Gastrocnemius medialis (tissue), 4 donors: ENCODE data around the gene ESYT2. TPM values are rescaled to one million over a fixed set of nuclear protein-coding genes. Genes with fewer than 3 reads are reported as not detected.

ENCODE experiments used
- ATAC-seq, 2 donors: fragments of 150-250 bp; one replicate each; pipeline ENCODE4 v1.9.1; 2016
- DNase-seq, 2 donors: peaks; one replicate each; pipeline ENCODE4 v3.0.0-alpha.2; 2019
- H3K27ac ChIP-seq, 4 donors: fragments of 200-600 bp; sonication (generic); 1 replicate in 1 of 4; 2 replicates in 3 of 4; pipeline ENCODE4 v1.5.1; 2016 to 2018; ENCODE audit warnings: mild to moderate bottlenecking in 2 of 4, moderate library complexity in 1 of 4
- H3K27me3 ChIP-seq, 3 donors: fragments of 200-600 bp; sonication (generic) in 2 of 3; 1 replicate in 1 of 3; 2 replicates in 2 of 3; pipeline versions ENCODE4 v1.5.1 to v1.6.0; 2016 to 2019; ENCODE audit warnings: mild to moderate bottlenecking in 1 of 3, moderate library complexity in 1 of 3
- H3K36me3 ChIP-seq, 2 donors: fragments of 200-600 bp; sonication (generic) in 1 of 2; one replicate each; pipeline ENCODE4 v1.5.1; 2017 to 2018
- H3K4me1 ChIP-seq, 2 donors: fragments of 200-600 bp; sonication (generic) in 1 of 2; one replicate each; pipeline ENCODE4 v1.5.1; 2016 to 2017; ENCODE audit warnings: mild to moderate bottlenecking in 2 of 2
- H3K4me3 ChIP-seq, 4 donors: fragments of 200-600 bp; sonication (generic) in 3 of 4; 1 replicate in 1 of 4; 2 replicates in 3 of 4; pipeline ENCODE4 v1.5.1; 2016 to 2019; ENCODE audit warnings: mild to moderate bottlenecking in 2 of 4
- H3K9me3 ChIP-seq, 3 donors: fragments of 200-600 bp; sonication (generic) in 2 of 3; 1 replicate in 1 of 3; 2 replicates in 2 of 3; pipeline ENCODE4 v1.5.1; 2016 to 2019
- CTCF ChIP-seq, 5 experiments: fragments of 450-650 bp in 3 of 5; fragments of 200-600 bp in 2 of 5; sonication (generic) in 2 of 5; IDR thresholded peaks in 4 of 5; conservative IDR thresholded peaks in 1 of 5; 1 replicate in 4 of 5; 2 replicates in 1 of 5; pipeline ENCODE4 v1.5.1; 2016 to 2019; ENCODE audit warnings: antibody characterized with exemption in 5 of 5, mild to moderate bottlenecking in 3 of 5, moderate library complexity in 3 of 5
- POLR2A ChIP-seq, 2 donors: fragments of 450-650 bp; IDR thresholded peaks; one replicate each; pipeline ENCODE4 v1.6.1; 2017; ENCODE audit warnings: antibody characterized with exemption in 2 of 2, mild to moderate bottlenecking in 2 of 2, moderate library complexity in 2 of 2
- in situ Hi-C, 4 donors: fragments of 200-750 bp; cut with MboI; loops; one replicate each; pipeline versions ENCODE4 v1.15.0 to v1.8.0; 2017; ENCODE audit warnings: low sequenced_read_pairs in 4 of 4
- intact Hi-C: fragments of 100-400 bp; cut with DNase I; formaldehyde crosslinking; loops from one replicate; pipeline ENCODE4 v1.15.1; 2023; ENCODE audit warnings: low total_unique reads
- total RNA-seq, 4 donors: library from RNA; depleted of rRNA; stranded (reverse); fragments of >200 nt; gene quantifications; one replicate each; pipeline versions ENCODE4 v1.1.0 to v1.2.3, GENCODE V29; 2016

The ESYT2 gene
- total RNA-seq, 4 donors from 2014 or later, result 67.5 to 106 (median 74.7) TPM

GRCh38 chr7:158861936-158862704 lies 32.8 kb upstream of the ESYT2 start:
- Histone ChIP-seq H3K27ac (peak overlapping the region; percentile 90 to 94 (median 92)), H3K4me1 (peaks cover 26 to 50% of the 10 kb centered on the region in 2 donors), H3K27me3 (no peaks in the 10 kb centered on the region), H3K4me3 (no peak overlapping the region), H3K9me3 (no peaks in the 10 kb centered on the region), H3K36me3 (no peaks in the 10 kb centered on the region)
- ATAC-seq (no peak), DNase-seq (no peak)
- TF ChIP-seq CTCF (IDR thresholded peaks at IDR 0.05 in 4 of 5, conservative IDR thresholded peaks at IDR 0.05 in 1 of 5) (no peak), POLR2A (IDR thresholded peaks at IDR 0.05) (no peak)
- intact Hi-C loops (loop anchor here (10.0 kb wide), 1 partner anchor 77 kb away; no protein-coding TSS in a partner anchor), in situ Hi-C loops (no loop called here)

GRCh38 chr7:158861004-158861787 lies 31.9 kb upstream of the ESYT2 start:
- DNase-seq (no peak), ATAC-seq (no peak)
- no peaks in the 10 kb centered on the region for H3K36me3 ChIP-seq
- intact Hi-C loops (loop anchor here (10.0 kb wide), 1 partner anchor 76 kb away; no protein-coding TSS in a partner anchor), in situ Hi-C loops (no loop called here)
- peaks cover 27 to 51% of the 10 kb centered on the region in 2 donors for H3K4me1 ChIP-seq
- H3K27ac ChIP-seq, result peak overlapping the region; percentile 90 to 94 (median 92)
- TF ChIP-seq CTCF (IDR thresholded peaks at IDR 0.05 in 4 of 5, conservative IDR thresholded peaks at IDR 0.05 in 1 of 5) (no peak), POLR2A (IDR thresholded peaks at IDR 0.05) (no peak)
- no peaks in the 10 kb centered on the region for H3K27me3 ChIP-seq
- H3K9me3 ChIP-seq, result no peaks in the 10 kb centered on the region
- H3K4me3 ChIP-seq, result no peak overlapping the region

GRCh38 chr7:158860394-158860793 lies 31.1 kb upstream of the ESYT2 start:
- no peaks in the 10 kb centered on the region for H3K27me3 ChIP-seq
- DNase-seq (no peak), ATAC-seq (no peak)
- intact Hi-C loops (loop anchor here (10.0 kb wide), 1 partner anchor 76 kb away; no protein-coding TSS in a partner anchor), in situ Hi-C loops (no loop called here)
- H3K4me3 ChIP-seq, result no peak overlapping the region
- H3K4me1 ChIP-seq, result peaks cover 27 to 56% of the 10 kb centered on the region in 2 donors
- peak overlapping the region; percentile 90 to 94 (median 92) for H3K27ac ChIP-seq
- TF ChIP-seq POLR2A (IDR thresholded peaks at IDR 0.05) (no peak), CTCF (IDR thresholded peaks at IDR 0.05 in 4 of 5, conservative IDR thresholded peaks at IDR 0.05 in 1 of 5) (no peak)
- no peaks in the 10 kb centered on the region for H3K36me3 ChIP-seq
- H3K9me3 ChIP-seq, result no peaks in the 10 kb centered on the region

- H3K4me1 ChIP-seq, result peaks cover 14 to 46% of the 10 kb centered on the region in 2 donors
- no peaks in the 10 kb centered on the region for H3K36me3 ChIP-seq
- intact Hi-C loops, result no loop called here
- H3K4me3 ChIP-seq, result no peak overlapping the region
- no peak for ATAC-seq
- in situ Hi-C loops, result loop anchor here in 1 of 4 donors (5.0 kb wide), 1 partner anchor 77 kb away; no protein-coding TSS in a partner anchor
- H3K9me3 ChIP-seq, result no peaks in the 10 kb centered on the region
- H3K27me3 ChIP-seq, result no peaks in the 10 kb centered on the region
- TF ChIP-seq CTCF (IDR thresholded peaks at IDR 0.05 in 4 of 5, conservative IDR thresholded peaks at IDR 0.05 in 1 of 5) (no peak), POLR2A (IDR thresholded peaks at IDR 0.05) (peak in 1 of 2 donors; percentile 8)
- DNase-seq, result no peak
- H3K27ac ChIP-seq, result peak overlapping the region; percentile 90 to 94 (median 93)
These were observed 29.5 kb upstream of the ESYT2 start for GRCh38 chr7:158858592-158859503.
